Panc1 (cell line): ENCODE data around the gene TMEM185B. TPM values are rescaled to one million over a fixed set of nuclear protein-coding genes. Genes with fewer than 3 reads are reported as not detected.

Source experiments
- ATAC-seq: fragments of 200-7000 bp; cut with Tn5 transposase; 2 replicates; pipeline ENCODE4 v1.9.1; 2020; ENCODE audit warnings: mild to moderate bottlenecking, moderate library complexity
- BruUV-seq: library from RNA; stranded (reverse); fragments of 400-500 nt; replicated peaks from 2 replicates; lab custom pipeline; 2021; lab: Mats Ljungman, UMichigan
- CTCF ChIA-PET: fragments of 300-600 bp; sonication (Branson Sonifier 250); formaldehyde crosslinking; loops from one replicate; lab custom pipeline; 2022; ENCODE audit warnings: antibody characterized with exemption; lab: Charles Lee
- POLR2A ChIA-PET: fragments of 300-600 bp; sonication (Branson Sonifier 250); formaldehyde crosslinking; loops from one replicate; lab custom pipeline; 2022; ENCODE audit warnings: antibody characterized with exemption; lab: Charles Lee
- DNase-seq: peaks from one replicate; pipeline ENCODE4 v3.0.0-alpha.2; 2010; ENCODE audit warnings: low read depth, low spot score
- H3K27ac ChIP-seq: 2 replicates; pipeline ENCODE4 v1.5.1; 2011; ENCODE audit warnings: mild to moderate bottlenecking, low read length, inconsistent platforms
- H3K27me3 ChIP-seq: fragments of 200-500 bp; sonication (Bioruptor generic); 2 replicates; pipeline ENCODE4 v1.6.0; 2014; ENCODE audit warnings: low read length, inconsistent platforms; ENCODE audit not compliant: control insufficient read depth, insufficient read depth
- H3K36me3 ChIP-seq: fragments of 200-500 bp; sonication (Bioruptor generic); 2 replicates; pipeline ENCODE4 v1.5.1; 2014; ENCODE audit warnings: inconsistent platforms, mild to moderate bottlenecking, low read length, moderate library complexity; ENCODE audit not compliant: control insufficient read depth, insufficient read depth
- H3K4me1 ChIP-seq: 2 replicates; pipeline ENCODE4 v1.5.1; 2011; ENCODE audit warnings: inconsistent platforms, mild to moderate bottlenecking, low read length, moderate library complexity; ENCODE audit not compliant: control insufficient read depth, insufficient read depth
- H3K4me3 ChIP-seq, 2 experiments: 2 replicates each; pipeline ENCODE4 v1.5.1; 2011 to 2012; ENCODE audit warnings: low read depth in 2 of 2, low read length in 2 of 2, mild to moderate bottlenecking in 2 of 2, inconsistent platforms in 1 of 2, moderate library complexity in 1 of 2
- H3K9me3 ChIP-seq: fragments of 200-500 bp; sonication (Bioruptor generic); 2 replicates; pipeline ENCODE4 v1.5.1; 2014; ENCODE audit warnings: low read depth, mild to moderate bottlenecking, inconsistent platforms, low read length, moderate library complexity; ENCODE audit not compliant: control insufficient read depth, insufficient read depth
- CTCF ChIP-seq: fragments of 450-650 bp; IDR thresholded peaks from 2 replicates; pipeline ENCODE4 v1.5.1; 2017; ENCODE audit warnings: mild to moderate bottlenecking
- POLR2AphosphoS5 ChIP-seq: IDR thresholded peaks from 2 replicates; pipeline ENCODE4 v1.6.1; 2012; ENCODE audit warnings: mild to moderate bottlenecking, low read depth, low read length, moderate library complexity
- REST ChIP-seq, 2 experiments: IDR thresholded peaks; 2 replicates each; pipeline ENCODE4 v1.6.1; 2011 to 2012; ENCODE audit warnings: low read depth in 2 of 2, control low read depth in 1 of 2, low read length in 1 of 2, mild to moderate bottlenecking in 1 of 2, moderate library complexity in 1 of 2; ENCODE audit not compliant: insufficient read depth in 1 of 2
- SIN3A ChIP-seq: IDR thresholded peaks from 2 replicates; pipeline ENCODE4 v1.6.1; 2012; ENCODE audit warnings: low read depth, mild to moderate bottlenecking, low read length, moderate library complexity, borderline replicate concordance; ENCODE audit not compliant: insufficient read depth
- TCF7L2 ChIP-seq: IDR thresholded peaks from 2 replicates; pipeline ENCODE4 v1.6.1; 2011; ENCODE audit warnings: mild to moderate bottlenecking, low read depth, low read length, inconsistent platforms
- in situ Hi-C: cut with HindIII; loops from 2 replicates; pipeline ENCODE4 v1.10.0; 2016; ENCODE audit warnings: low sequenced_read_pairs, low pct_unique_long_range_greater_than_20kb
- intact Hi-C: fragments of 100-400 bp; cut with micrococcal nuclease; formaldehyde crosslinking; loops from one replicate; pipeline ENCODE4 v1.10.0; 2022; ENCODE audit not compliant: unreplicated experiment
- total RNA-seq: library from RNA; stranded (reverse); gene quantifications from one replicate; pipeline ENCODE4 v1.2.1, GENCODE V29; 2021; ENCODE audit not compliant: unreplicated experiment

Gene TMEM185B
- total RNA-seq, 1 experiment from 2014 or later, result 54.6 TPM

- in situ Hi-C loops, result no loop called here
- DNase-seq (no peak), ATAC-seq (no peak)
- TF ChIP-seq REST (IDR thresholded peaks at IDR 0.05; ENCODE audit: insufficient read depth in 1 of 2, low read depth in 2 of 2, low read length in 1 of 2) (no peak), TCF7L2 (no peak), POLR2AphosphoS5 (no peak), CTCF (no peak), SIN3A (no peak)
- no peaks in the 10 kb centered on the region for H3K9me3 ChIP-seq
- no peak overlapping the region for H3K4me3 ChIP-seq
- no TSS peak for BruUV-seq
- H3K4me1 ChIP-seq, result no peaks in the 10 kb centered on the region
- ChIA-PET POLR2A (no interaction called here), CTCF (no interaction called here)
- intact Hi-C loops, result loop anchor here (10.0 kb wide), 1 partner anchor 353 kb away; no protein-coding TSS in a partner anchor
- H3K36me3 ChIP-seq, result no peaks in the 10 kb centered on the region; the same call in 1 of the 2 replicates
- H3K27ac ChIP-seq, result no peak overlapping the region
- no peaks in the 10 kb centered on the region for H3K27me3 ChIP-seq
Observed at GRCh38 chr2:120177973-120178372, 45.2 kb downstream of the TMEM185B start.

- no peak for ATAC-seq
- in situ Hi-C loops, result no loop called here
Observed at GRCh38 chr2:120177001-120177621, 46.1 kb downstream of the TMEM185B start.

GRCh38 chr2:120176526-120176925 lies 46.7 kb downstream of the TMEM185B start:
- no peak for DNase-seq
- Histone ChIP-seq H3K36me3 (no peaks in the 10 kb centered on the region; the same call in 1 of the 2 replicates), H3K27ac (no peak overlapping the region), H3K4me3 (no peak overlapping the region), H3K27me3 (no peaks in the 10 kb centered on the region), H3K9me3 (no peaks in the 10 kb centered on the region), H3K4me1 (no peaks in the 10 kb centered on the region)
- no peak for ATAC-seq
- ChIA-PET CTCF (no interaction called here), POLR2A (no interaction called here)
- in situ Hi-C loops (no loop called here), intact Hi-C loops (loop anchor here (10.0 kb wide), 1 partner anchor 352 kb away; no protein-coding TSS in a partner anchor)
- TF ChIP-seq TCF7L2 (no peak), CTCF (no peak), REST (IDR thresholded peaks at IDR 0.05; ENCODE audit: insufficient read depth in 1 of 2, low read depth in 2 of 2, low read length in 1 of 2) (no peak), SIN3A (no peak)
- no TSS peak for BruUV-seq

More at GRCh38 chr2:120177001-120177621, 46.1 kb downstream of the TMEM185B start:
- TF ChIP-seq POLR2AphosphoS5, result no peak
- Histone ChIP-seq H3K36me3 (no peaks in the 10 kb centered on the region; the same call in 1 of the 2 replicates), H3K27ac (no peak overlapping the region), H3K4me3 (no peak overlapping the region), H3K27me3 (no peaks in the 10 kb centered on the region), H3K9me3 (no peaks in the 10 kb centered on the region), H3K4me1 (no peaks in the 10 kb centered on the region)
- intact Hi-C loops, result loop anchor here (10.0 kb wide), 1 partner anchor 352 kb away; no protein-coding TSS in a partner anchor
- no TSS peak for BruUV-seq
- CTCF ChIA-PET, result no interaction called here
- DNase-seq, result no peak
- POLR2A ChIA-PET, result no interaction called here
